Liver (tissue), 9 donors: ENCODE data around the gene TIAM2. TPM values are rescaled to one million over a fixed set of nuclear protein-coding genes. Genes with fewer than 3 reads are reported as not detected.

Experiments used
- DNase-seq: peaks from one replicate; pipeline ENCODE4 v3.0.0-alpha.2; 2017; ENCODE audit warnings: low spot score
- H3K27ac ChIP-seq, 2 donors: one replicate each; pipeline ENCODE4 v1.7.0; 2013; ENCODE audit warnings: inconsistent platforms in 2 of 2, low read length in 2 of 2, control low read depth in 1 of 2, low read depth in 1 of 2, mild to moderate bottlenecking in 1 of 2
- H3K27me3 ChIP-seq, 4 donors: one replicate each; pipeline versions ENCODE4 v1.6.1 to v1.7.0; 2013; ENCODE audit warnings: low read length in 3 of 4, inconsistent platforms in 1 of 4, mild to moderate bottlenecking in 1 of 4, moderate library complexity in 1 of 4; ENCODE audit not compliant: control insufficient read depth in 4 of 4, insufficient read depth in 4 of 4
- H3K36me3 ChIP-seq, 4 donors: one replicate each; pipeline versions ENCODE4 v1.6.1 to v1.7.0; 2013; ENCODE audit warnings: low read length in 3 of 4, mild to moderate bottlenecking in 3 of 4, low read depth in 1 of 4, moderate library complexity in 1 of 4; ENCODE audit not compliant: control insufficient read depth in 4 of 4, insufficient read depth in 3 of 4
- H3K4me1 ChIP-seq, 4 donors: one replicate each; pipeline versions ENCODE4 v1.6.1 to v1.7.0; 2013; ENCODE audit warnings: low read length in 3 of 4, mild to moderate bottlenecking in 3 of 4, moderate library complexity in 1 of 4; ENCODE audit not compliant: control insufficient read depth in 4 of 4, insufficient read depth in 4 of 4
- H3K4me3 ChIP-seq, 3 donors: one replicate each; pipeline versions ENCODE4 v1.6.1 to v1.7.0; 2013; ENCODE audit warnings: low read length in 3 of 3, control low read depth in 1 of 3, low read depth in 1 of 3, mild to moderate bottlenecking in 1 of 3
- H3K9ac ChIP-seq, 2 donors: one replicate each; pipeline ENCODE4 v1.7.0; 2013; ENCODE audit warnings: low read length in 2 of 2, mild to moderate bottlenecking in 2 of 2, moderate library complexity in 2 of 2, control low read depth in 1 of 2, low read depth in 1 of 2
- H3K9me3 ChIP-seq, 4 donors: one replicate each; pipeline versions ENCODE4 v1.6.1 to v1.7.0; 2013; ENCODE audit warnings: low read length in 3 of 4; ENCODE audit not compliant: control insufficient read depth in 4 of 4
- EGR1 ChIP-seq, 2 donors: IDR thresholded peaks; 2 replicates each; pipeline ENCODE4 v1.6.1; 2016 to 2018; ENCODE audit warnings: antibody characterized with exemption in 2 of 2, low read depth in 2 of 2
- FOXA1 ChIP-seq: IDR thresholded peaks from 2 replicates; pipeline ENCODE4 v1.6.1; 2016; ENCODE audit warnings: antibody characterized with exemption
- FOXA2 ChIP-seq: IDR thresholded peaks from 2 replicates; pipeline ENCODE4 v1.6.1; 2016; ENCODE audit warnings: antibody characterized with exemption
- GABPA ChIP-seq, 2 donors: IDR thresholded peaks in 1 of 2; conservative IDR thresholded peaks in 1 of 2; 2 replicates each; pipeline ENCODE4 v1.6.1; 2016; ENCODE audit warnings: antibody characterized with exemption in 2 of 2, mild to moderate bottlenecking in 1 of 2, moderate library complexity in 1 of 2
- HNF4A ChIP-seq, 2 donors: conservative IDR thresholded peaks; 2 replicates each; pipeline ENCODE4 v1.6.1; 2016; ENCODE audit warnings: antibody characterized with exemption in 2 of 2, mild to moderate bottlenecking in 2 of 2
- HNF4G ChIP-seq: IDR thresholded peaks from 2 replicates; pipeline ENCODE4 v1.6.1; 2016; ENCODE audit warnings: antibody characterized with exemption
- JUND ChIP-seq, 2 donors: IDR thresholded peaks; 2 replicates each; pipeline ENCODE4 v1.6.1; 2016; ENCODE audit warnings: antibody characterized with exemption in 2 of 2
- RAD21 ChIP-seq, 2 donors: IDR thresholded peaks; 2 replicates each; pipeline ENCODE4 v1.6.1; 2016; ENCODE audit warnings: antibody characterized with exemption in 2 of 2, mild to moderate bottlenecking in 2 of 2
- RXRA ChIP-seq, 2 donors: IDR thresholded peaks; 2 replicates each; pipeline ENCODE4 v1.6.1; 2017 to 2018; ENCODE audit warnings: antibody characterized with exemption in 2 of 2, mild to moderate bottlenecking in 1 of 2
- SP1 ChIP-seq: IDR thresholded peaks from 2 replicates; pipeline ENCODE4 v1.6.1; 2018; ENCODE audit warnings: antibody characterized with exemption, mild to moderate bottlenecking
- TAF1 ChIP-seq: conservative IDR thresholded peaks from 2 replicates; pipeline ENCODE4 v1.6.1; 2016; ENCODE audit warnings: antibody characterized with exemption, mild to moderate bottlenecking
- YY1 ChIP-seq: IDR thresholded peaks from 2 replicates; pipeline ENCODE4 v1.6.1; 2016; ENCODE audit warnings: antibody characterized with exemption, mild to moderate bottlenecking
- WGBS: extraction: QIAGEN DNeasy Blood & Tissue Kit; methylation state at CpG from one replicate; pipeline ENCODE4 v1.1.7; 2013; 5-methylcytosine and 5-hydroxymethylcytosine counted together
- polyA plus RNA-seq, 2 donors: library from polyadenylated mRNA; stranded (reverse) in 1 of 2; unstranded in 1 of 2; fragments of 200-250 nt in 1 of 2; fragments of >200 nt in 1 of 2; fragmentation: Nextera tagmentation in 1 of 2; extraction: Ambion mirVana in 1 of 2; gene quantifications; one replicate each; pipeline versions ENCODE4 v1.2.1 to v1.2.3, GENCODE V29; 2013 to 2015
- total RNA-seq, 2 donors: library from RNA; depleted of rRNA; stranded (reverse); fragments of >200 nt; gene quantifications; one replicate each; pipeline ENCODE4 v1.2.3, GENCODE V29; 2014
- TF ChIP-seq, protein P1 (sequence below): IDR thresholded peaks from 2 replicates; pipeline ENCODE4 v1.6.1; 2016; ENCODE audit warnings: antibody characterized with exemption
- TF ChIP-seq, protein P2 (sequence below): fragments of 150-350 bp; IDR thresholded peaks from 2 replicates; pipeline ENCODE4 v1.5.1; 2017; ENCODE audit warnings: improper control_type of control experiment, low read depth, low read length; ENCODE audit not compliant: missing input control
- TF ChIP-seq, protein P3 (sequence below): IDR thresholded peaks from 2 replicates; pipeline ENCODE4 v1.6.1; 2016; ENCODE audit warnings: antibody characterized with exemption
- TF ChIP-seq, protein P4 (sequence below): IDR thresholded peaks from 2 replicates; pipeline ENCODE4 v1.6.1; 2016; ENCODE audit warnings: antibody characterized with exemption
- TF ChIP-seq, protein P5 (sequence below): IDR thresholded peaks from 2 replicates; pipeline ENCODE4 v1.6.1; 2016; ENCODE audit warnings: antibody characterized with exemption, mild to moderate bottlenecking
- donor health status: healthy.
- donor health status: healthy.
- donor health status: healthy.
- donor health status: healthy.
- donor health status: healthy.

TIAM2 gene
- total and polyA plus RNA-seq, 4 donors, result 0.62 to 3.7 (median 2.4) TPM

DNA sequence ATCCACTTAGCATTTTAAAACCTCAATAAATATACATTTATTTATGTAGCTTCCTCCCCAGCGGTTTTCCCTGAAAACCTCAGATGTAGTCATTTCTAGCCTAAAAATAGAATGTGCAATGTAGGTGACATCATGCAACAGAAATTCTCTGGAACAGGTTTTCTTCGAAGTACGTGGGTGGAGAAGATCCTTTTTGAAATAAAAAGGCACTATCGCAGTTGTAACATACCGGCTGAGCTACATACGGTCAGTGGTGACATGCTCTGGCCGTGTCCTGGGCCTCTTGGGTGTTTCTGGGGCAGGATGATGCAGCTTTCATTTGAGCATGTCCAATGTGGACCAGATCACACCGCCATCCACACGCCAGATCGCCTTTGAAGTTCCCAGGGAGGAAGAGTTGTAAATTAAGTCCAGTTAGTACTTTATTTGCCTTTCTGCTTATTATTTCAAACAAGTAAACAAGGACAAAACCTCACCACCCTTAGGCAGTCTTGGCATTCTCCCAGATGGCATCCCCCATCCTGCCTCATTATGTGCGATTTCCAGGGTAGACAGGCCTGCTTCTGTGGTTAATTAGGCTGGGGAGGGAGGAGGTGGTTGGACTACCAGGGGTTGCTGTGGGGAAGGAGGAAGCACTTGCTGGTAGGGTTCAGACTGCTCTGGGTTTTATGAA is 159.2 kb downstream of the TIAM2 start:
- H3K9me3 ChIP-seq, result no peaks in the 10 kb centered on the region
- H3K27ac ChIP-seq, result no peak overlapping the region
- H3K4me1 ChIP-seq, result no peaks in the 10 kb centered on the region
- 70% methylated on average over 11 of the region's 11 CpGs for WGBS
- no peak overlapping the region for H3K4me3 ChIP-seq
- no peak for TF ChIP-seq TAF1
- TF ChIP-seq SP1, result no peak
- no peak for TF ChIP-seq JUND (IDR thresholded peaks at IDR 0.05)
- TF ChIP-seq, protein P1, sequence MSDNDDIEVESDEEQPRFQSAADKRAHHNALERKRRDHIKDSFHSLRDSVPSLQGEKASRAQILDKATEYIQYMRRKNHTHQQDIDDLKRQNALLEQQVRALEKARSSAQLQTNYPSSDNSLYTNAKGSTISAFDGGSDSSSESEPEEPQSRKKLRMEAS, result no peak
- TF ChIP-seq HNF4G, result no peak
- no peak for TF ChIP-seq RAD21 (IDR thresholded peaks at IDR 0.05)
- TF ChIP-seq EGR1 (IDR thresholded peaks at IDR 0.05; ENCODE audit: low read depth in 2 of 2), result no peak
- no peak for TF ChIP-seq RXRA (IDR thresholded peaks at IDR 0.05)
- TF ChIP-seq, protein P2, sequence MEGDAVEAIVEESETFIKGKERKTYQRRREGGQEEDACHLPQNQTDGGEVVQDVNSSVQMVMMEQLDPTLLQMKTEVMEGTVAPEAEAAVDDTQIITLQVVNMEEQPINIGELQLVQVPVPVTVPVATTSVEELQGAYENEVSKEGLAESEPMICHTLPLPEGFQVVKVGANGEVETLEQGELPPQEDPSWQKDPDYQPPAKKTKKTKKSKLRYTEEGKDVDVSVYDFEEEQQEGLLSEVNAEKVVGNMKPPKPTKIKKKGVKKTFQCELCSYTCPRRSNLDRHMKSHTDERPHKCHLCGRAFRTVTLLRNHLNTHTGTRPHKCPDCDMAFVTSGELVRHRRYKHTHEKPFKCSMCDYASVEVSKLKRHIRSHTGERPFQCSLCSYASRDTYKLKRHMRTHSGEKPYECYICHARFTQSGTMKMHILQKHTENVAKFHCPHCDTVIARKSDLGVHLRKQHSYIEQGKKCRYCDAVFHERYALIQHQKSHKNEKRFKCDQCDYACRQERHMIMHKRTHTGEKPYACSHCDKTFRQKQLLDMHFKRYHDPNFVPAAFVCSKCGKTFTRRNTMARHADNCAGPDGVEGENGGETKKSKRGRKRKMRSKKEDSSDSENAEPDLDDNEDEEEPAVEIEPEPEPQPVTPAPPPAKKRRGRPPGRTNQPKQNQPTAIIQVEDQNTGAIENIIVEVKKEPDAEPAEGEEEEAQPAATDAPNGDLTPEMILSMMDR, result no peak
- DNase-seq, result no peak
- H3K36me3 ChIP-seq, result no peaks in the 10 kb centered on the region
- no peak overlapping the region for H3K9ac ChIP-seq
- no peaks in the 10 kb centered on the region for H3K27me3 ChIP-seq

DNA sequence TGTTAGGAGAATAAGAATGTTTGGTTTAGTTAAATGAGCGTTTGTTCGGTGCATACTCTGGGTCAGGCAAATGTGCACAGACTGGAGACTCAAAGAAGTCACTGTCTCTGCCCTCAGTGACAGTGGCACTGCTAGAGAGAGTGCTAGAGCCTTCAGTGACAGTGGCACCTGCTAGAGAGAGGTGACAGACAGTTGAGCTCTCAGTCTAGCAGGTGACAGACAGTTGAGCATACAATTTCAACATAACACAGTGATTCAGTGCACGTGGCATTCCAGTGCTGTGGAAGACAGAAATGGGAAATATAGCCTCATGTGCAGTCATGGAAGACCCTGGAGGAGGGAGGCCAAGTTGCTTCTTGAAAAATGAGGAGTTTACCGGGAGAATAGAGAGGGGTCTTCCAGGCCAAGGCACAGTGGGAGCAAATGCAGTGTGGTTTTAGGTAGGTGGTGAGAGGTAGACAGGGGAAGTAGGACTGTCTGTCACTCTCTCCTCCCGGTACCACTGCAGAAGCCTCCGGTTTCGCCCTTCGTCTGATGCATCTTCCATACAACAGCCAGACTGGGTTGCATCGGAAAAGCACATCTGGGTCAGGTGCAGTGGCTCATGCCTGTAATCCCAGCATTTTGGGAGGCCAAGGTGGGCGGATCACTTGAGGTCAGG is 160.8 kb downstream of the TIAM2 start:
- Histone ChIP-seq H3K27me3 (no peaks in the 10 kb centered on the region), H3K9ac (no peak overlapping the region), H3K36me3 (no peaks in the 10 kb centered on the region), H3K4me3 (no peak overlapping the region), H3K27ac (no peak overlapping the region), H3K9me3 (no peaks in the 10 kb centered on the region), H3K4me1 (no peaks in the 10 kb centered on the region)
- TF ChIP-seq, protein P2, result no peak
- TF ChIP-seq, protein P1, result no peak
- TF ChIP-seq, protein P3, sequence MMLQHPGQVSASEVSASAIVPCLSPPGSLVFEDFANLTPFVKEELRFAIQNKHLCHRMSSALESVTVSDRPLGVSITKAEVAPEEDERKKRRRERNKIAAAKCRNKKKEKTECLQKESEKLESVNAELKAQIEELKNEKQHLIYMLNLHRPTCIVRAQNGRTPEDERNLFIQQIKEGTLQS, result no peak
- TF ChIP-seq RAD21 (IDR thresholded peaks at IDR 0.05) (no peak), HNF4G (no peak), FOXA1 (no peak), YY1 (no peak), EGR1 (IDR thresholded peaks at IDR 0.05; ENCODE audit: low read depth in 2 of 2) (no peak), GABPA (IDR thresholded peaks at IDR 0.05 in 1 of 2, conservative IDR thresholded peaks at IDR 0.05 in 1 of 2) (no peak), RXRA (IDR thresholded peaks at IDR 0.05) (no peak), TAF1 (no peak), JUND (IDR thresholded peaks at IDR 0.05) (no peak), HNF4A (conservative IDR thresholded peaks at IDR 0.05) (no peak), FOXA2 (no peak)
- TF ChIP-seq, protein P4, sequence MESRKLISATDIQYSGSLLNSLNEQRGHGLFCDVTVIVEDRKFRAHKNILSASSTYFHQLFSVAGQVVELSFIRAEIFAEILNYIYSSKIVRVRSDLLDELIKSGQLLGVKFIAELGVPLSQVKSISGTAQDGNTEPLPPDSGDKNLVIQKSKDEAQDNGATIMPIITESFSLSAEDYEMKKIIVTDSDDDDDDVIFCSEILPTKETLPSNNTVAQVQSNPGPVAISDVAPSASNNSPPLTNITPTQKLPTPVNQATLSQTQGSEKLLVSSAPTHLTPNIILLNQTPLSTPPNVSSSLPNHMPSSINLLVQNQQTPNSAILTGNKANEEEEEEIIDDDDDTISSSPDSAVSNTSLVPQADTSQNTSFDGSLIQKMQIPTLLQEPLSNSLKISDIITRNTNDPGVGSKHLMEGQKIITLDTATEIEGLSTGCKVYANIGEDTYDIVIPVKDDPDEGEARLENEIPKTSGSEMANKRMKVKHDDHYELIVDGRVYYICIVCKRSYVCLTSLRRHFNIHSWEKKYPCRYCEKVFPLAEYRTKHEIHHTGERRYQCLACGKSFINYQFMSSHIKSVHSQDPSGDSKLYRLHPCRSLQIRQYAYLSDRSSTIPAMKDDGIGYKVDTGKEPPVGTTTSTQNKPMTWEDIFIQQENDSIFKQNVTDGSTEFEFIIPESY, result no peak
- TF ChIP-seq, protein P5, sequence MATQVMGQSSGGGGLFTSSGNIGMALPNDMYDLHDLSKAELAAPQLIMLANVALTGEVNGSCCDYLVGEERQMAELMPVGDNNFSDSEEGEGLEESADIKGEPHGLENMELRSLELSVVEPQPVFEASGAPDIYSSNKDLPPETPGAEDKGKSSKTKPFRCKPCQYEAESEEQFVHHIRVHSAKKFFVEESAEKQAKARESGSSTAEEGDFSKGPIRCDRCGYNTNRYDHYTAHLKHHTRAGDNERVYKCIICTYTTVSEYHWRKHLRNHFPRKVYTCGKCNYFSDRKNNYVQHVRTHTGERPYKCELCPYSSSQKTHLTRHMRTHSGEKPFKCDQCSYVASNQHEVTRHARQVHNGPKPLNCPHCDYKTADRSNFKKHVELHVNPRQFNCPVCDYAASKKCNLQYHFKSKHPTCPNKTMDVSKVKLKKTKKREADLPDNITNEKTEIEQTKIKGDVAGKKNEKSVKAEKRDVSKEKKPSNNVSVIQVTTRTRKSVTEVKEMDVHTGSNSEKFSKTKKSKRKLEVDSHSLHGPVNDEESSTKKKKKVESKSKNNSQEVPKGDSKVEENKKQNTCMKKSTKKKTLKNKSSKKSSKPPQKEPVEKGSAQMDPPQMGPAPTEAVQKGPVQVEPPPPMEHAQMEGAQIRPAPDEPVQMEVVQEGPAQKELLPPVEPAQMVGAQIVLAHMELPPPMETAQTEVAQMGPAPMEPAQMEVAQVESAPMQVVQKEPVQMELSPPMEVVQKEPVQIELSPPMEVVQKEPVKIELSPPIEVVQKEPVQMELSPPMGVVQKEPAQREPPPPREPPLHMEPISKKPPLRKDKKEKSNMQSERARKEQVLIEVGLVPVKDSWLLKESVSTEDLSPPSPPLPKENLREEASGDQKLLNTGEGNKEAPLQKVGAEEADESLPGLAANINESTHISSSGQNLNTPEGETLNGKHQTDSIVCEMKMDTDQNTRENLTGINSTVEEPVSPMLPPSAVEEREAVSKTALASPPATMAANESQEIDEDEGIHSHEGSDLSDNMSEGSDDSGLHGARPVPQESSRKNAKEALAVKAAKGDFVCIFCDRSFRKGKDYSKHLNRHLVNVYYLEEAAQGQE, result no peak
- WGBS, result 88% methylated on average over 10 of the region's 10 CpGs
- no peak for DNase-seq
